H1 (cell line): ENCODE results near the gene NEDD4L. TPM values are rescaled to one million over a fixed set of nuclear protein-coding genes. Genes with fewer than 3 reads are reported as not detected.

Source experiments
- CTCF ChIA-PET: fragments of 300-600 bp; sonication (Branson Sonifier 250); formaldehyde crosslinking; loops from one replicate; lab custom pipeline; 2021; ENCODE audit not compliant: partially characterized antibody; lab: Charles Lee
- POLR2A ChIA-PET: fragments of 300-600 bp; sonication (Branson Sonifier 250); formaldehyde crosslinking; loops from one replicate; lab custom pipeline; 2021; ENCODE audit warnings: inconsistent platforms; ENCODE audit not compliant: partially characterized antibody; lab: Charles Lee
- DNase-seq, 2 experiments: peaks; one replicate each; pipeline versions ENCODE4 v3.0.0 to v3.0.0-alpha.2; 2010 to 2022; ENCODE audit warnings: low spot score in 2 of 2, low read depth in 1 of 2, mixed read lengths in 1 of 2
- FAIRE-seq: peaks from 2 replicates; lab custom pipeline; 2011; peaks lifted over from hg19 to GRCh38; lab: Jason Lieb, UNC
- H2AFZ ChIP-seq: 2 replicates; pipeline ENCODE4 v1.8.1; 2012; ENCODE audit warnings: low read length, inconsistent platforms
- H2AK5ac ChIP-seq: 2 replicates; pipeline ENCODE4 v1.6.1; 2013; ENCODE audit warnings: low read depth, low read length
- H2BK120ac ChIP-seq: replicated peaks from 2 replicates; pipeline ENCODE3; 2013; ENCODE audit warnings: low read depth, low read length, inconsistent platforms
- H2BK12ac ChIP-seq: 2 replicates; pipeline ENCODE4 v1.6.1; 2013; ENCODE audit warnings: low read depth, low read length
- H2BK15ac ChIP-seq: 2 replicates; pipeline ENCODE4 v1.6.1; 2013; ENCODE audit warnings: low read length
- H2BK20ac ChIP-seq: 2 replicates; pipeline ENCODE4 v1.6.1; 2013; ENCODE audit warnings: low read length
- H2BK5ac ChIP-seq: 2 replicates; pipeline ENCODE4 v1.6.1; 2013; ENCODE audit warnings: low read depth, low read length
- H3K14ac ChIP-seq: 2 replicates; pipeline ENCODE4 v1.6.1; 2013; ENCODE audit warnings: inconsistent platforms; ENCODE audit not compliant: insufficient read length
- H3K18ac ChIP-seq: 2 replicates; pipeline ENCODE4 v1.6.1; 2013; ENCODE audit warnings: low read length; ENCODE audit errors: extremely low read depth
- H3K23ac ChIP-seq: 2 replicates; pipeline ENCODE4 v1.6.1; 2013; ENCODE audit warnings: inconsistent platforms; ENCODE audit not compliant: insufficient read length
- H3K23me2 ChIP-seq: 2 replicates; pipeline ENCODE4 v1.6.1; 2013; ENCODE audit warnings: low read depth, low read length
- H3K27ac ChIP-seq: 2 replicates; pipeline ENCODE4 v1.6.1; 2011; ENCODE audit warnings: low read depth, low read length, inconsistent platforms
- H3K27me3 ChIP-seq, 4 experiments: replicated peaks in 1 of 4; 1 replicate in 1 of 4; 2 replicates in 3 of 4; pipeline versions ENCODE4 v1.6.1 to v1.8.1; 2011 to 2013; ENCODE audit warnings: low read length in 3 of 4, mild to moderate bottlenecking in 3 of 4, inconsistent platforms in 2 of 4, mixed read lengths in 2 of 4, moderate library complexity in 1 of 4; ENCODE audit not compliant: control insufficient read depth in 3 of 4, insufficient read depth in 3 of 4; ENCODE audit errors: extremely low read depth in 1 of 4
- H3K36me3 ChIP-seq, 4 experiments: 2 replicates each; pipeline versions ENCODE4 v1.6.1 to v1.8.1; 2011 to 2013; ENCODE audit warnings: mild to moderate bottlenecking in 4 of 4, low read length in 3 of 4, moderate library complexity in 2 of 4, control low read depth in 1 of 4, inconsistent platforms in 1 of 4; ENCODE audit not compliant: insufficient read depth in 4 of 4, control insufficient read depth in 2 of 4
- H3K4ac ChIP-seq: replicated peaks from 2 replicates; pipeline ENCODE3; 2013; ENCODE audit warnings: low read length, low read depth, mixed read lengths, inconsistent platforms; ENCODE audit not compliant: insufficient read length
- H3K4me1 ChIP-seq, 4 experiments: replicated peaks in 1 of 4; 1 replicate in 1 of 4; 2 replicates in 3 of 4; pipeline versions ENCODE4 v1.6.1 to v1.8.1; 2011 to 2013; ENCODE audit warnings: low read length in 3 of 4, inconsistent platforms in 2 of 4, mixed read lengths in 1 of 4; ENCODE audit not compliant: insufficient read depth in 4 of 4, control insufficient read depth in 3 of 4
- H3K4me2 ChIP-seq, 2 experiments: 2 replicates each; pipeline versions ENCODE4 v1.6.1 to v1.8.1; 2011 to 2013; ENCODE audit warnings: low read depth in 2 of 2, low read length in 2 of 2, control low read depth in 1 of 2, inconsistent platforms in 1 of 2, mild to moderate bottlenecking in 1 of 2; ENCODE audit not compliant: insufficient read depth in 1 of 2
- H3K4me3 ChIP-seq, 4 experiments: fragments of 200-600, 300-600 bp in 1 of 4; sonication (generic), shearing (Covaris generic), sonication (Bioruptor Twin) in 1 of 4; 2 replicates each; pipeline versions ENCODE4 v1.5.1 to v1.8.1; 2011 to 2016; ENCODE audit warnings: low read length in 4 of 4, low read depth in 3 of 4, control low read depth in 2 of 4, inconsistent platforms in 2 of 4, mild to moderate bottlenecking in 2 of 4, mixed read lengths in 1 of 4, moderate library complexity in 1 of 4; ENCODE audit not compliant: insufficient read depth in 2 of 4; ENCODE audit errors: extremely low read depth in 1 of 4
- H3K56ac ChIP-seq: replicated peaks from 2 replicates; pipeline ENCODE3; 2013; ENCODE audit warnings: low read depth, mild to moderate bottlenecking, mixed read lengths, low read length, inconsistent platforms; ENCODE audit not compliant: insufficient read length
- H3K79me1 ChIP-seq: 2 replicates; pipeline ENCODE4 v1.6.1; 2013; ENCODE audit warnings: low read depth, low read length, control low read depth
- H3K79me2 ChIP-seq, 2 experiments: 2 replicates each; pipeline versions ENCODE4 v1.6.1 to v1.8.1; 2012 to 2013; ENCODE audit warnings: low read length in 2 of 2, mild to moderate bottlenecking in 2 of 2, inconsistent platforms in 1 of 2; ENCODE audit not compliant: insufficient read depth in 2 of 2, control insufficient read depth in 1 of 2
- H3K9ac ChIP-seq, 4 experiments: replicated peaks in 1 of 4; 1 replicate in 1 of 4; 2 replicates in 3 of 4; pipeline versions ENCODE4 v1.6.1 to v1.8.1; 2011 to 2013; ENCODE audit warnings: low read depth in 3 of 4, low read length in 3 of 4, control low read depth in 2 of 4, mild to moderate bottlenecking in 2 of 4, moderate library complexity in 2 of 4, inconsistent platforms in 1 of 4; ENCODE audit errors: extremely low read depth in 1 of 4
- H3K9me3 ChIP-seq, 2 experiments: 2 replicates each; pipeline versions ENCODE4 v1.6.1 to v1.8.1; 2012 to 2013; ENCODE audit warnings: mild to moderate bottlenecking in 2 of 2, moderate library complexity in 2 of 2, control low read depth in 1 of 2, inconsistent platforms in 1 of 2, low read depth in 1 of 2, low read length in 1 of 2, mixed read lengths in 1 of 2; ENCODE audit not compliant: insufficient read depth in 2 of 2
- H4K20me1 ChIP-seq, 2 experiments: replicated peaks in 1 of 2; 2 replicates each; pipeline versions ENCODE3 to v1.8.1; 2011 to 2013; ENCODE audit warnings: inconsistent platforms in 2 of 2, low read length in 2 of 2, mild to moderate bottlenecking in 1 of 2; ENCODE audit not compliant: insufficient read depth in 2 of 2, control insufficient read depth in 1 of 2
- H4K5ac ChIP-seq: 2 replicates; pipeline ENCODE4 v1.6.1; 2013; ENCODE audit warnings: low read length, low read depth, mixed read lengths, inconsistent platforms; ENCODE audit not compliant: insufficient read length
- H4K8ac ChIP-seq: 2 replicates; pipeline ENCODE4 v1.8.0; 2013; ENCODE audit warnings: mild to moderate bottlenecking, moderate library complexity, low read length, inconsistent platforms; ENCODE audit not compliant: insufficient read depth; ENCODE audit errors: extremely low read depth
- H4K91ac ChIP-seq: replicated peaks from 2 replicates; pipeline ENCODE3; 2013; ENCODE audit warnings: low read length, mixed read lengths, inconsistent platforms; ENCODE audit not compliant: insufficient read length
- EP300 ChIP-seq, 2 experiments: IDR thresholded peaks; 1 replicate in 1 of 2; 2 replicates in 1 of 2; pipeline ENCODE4 v1.6.1; 2011 to 2012; ENCODE audit warnings: low read depth in 2 of 2, low read length in 2 of 2, mild to moderate bottlenecking in 2 of 2, borderline replicate concordance in 1 of 2, inconsistent platforms in 1 of 2, moderate library complexity in 1 of 2
- NRF1 ChIP-seq: IDR thresholded peaks from 2 replicates; pipeline ENCODE4 v1.6.1; 2011; ENCODE audit warnings: mild to moderate bottlenecking, low read depth, low read length, improper control_type of control experiment
- RXRA ChIP-seq: IDR thresholded peaks from 2 replicates; pipeline ENCODE4 v1.6.1; 2011; ENCODE audit warnings: low read depth, mild to moderate bottlenecking, low read length, moderate library complexity; ENCODE audit not compliant: insufficient read depth
- SAP30 ChIP-seq: fragments of 300-600 bp; sonication (generic); IDR thresholded peaks from 2 replicates; pipeline ENCODE4 v1.7.1; 2012; ENCODE audit warnings: low read length, moderate library complexity, mild to moderate bottlenecking, inconsistent platforms; ENCODE audit not compliant: insufficient read depth, insufficient replicate concordance
- YY1 ChIP-seq: IDR thresholded peaks from 2 replicates; pipeline ENCODE4 v1.6.1; 2011; ENCODE audit warnings: low read depth, mild to moderate bottlenecking, low read length
- WGBS, 2 experiments: shearing (Covaris generic) in 1 of 2; methylation state at CpG; one replicate each; pipeline versions ENCODE4 v1.1.6 to v1.1.7; 2013 to 2015; ENCODE audit warnings: low lambda C conversion rate in 2 of 2, mixed read lengths in 2 of 2, inconsistent platforms in 1 of 2, low coverage in 1 of 2, missing lambda C conversion rate in 1 of 2; ENCODE audit not compliant: insufficient replicate concordance in 2 of 2, insufficient coverage in 1 of 2, insufficient read length in 1 of 2; ENCODE audit errors: extremely low coverage in 1 of 2, missing lambda C conversion rate in 1 of 2; 5-methylcytosine and 5-hydroxymethylcytosine counted together
- polyA plus RNA-seq, 7 experiments: library from polyadenylated mRNA; depleted of rRNA in 3 of 7; stranded (reverse) in 5 of 7; unstranded in 2 of 7; fragments of >200 nt in 5 of 7; fragments of 200-250 nt in 2 of 7; gene quantifications; 1 replicate in 5 of 7; 2 replicates in 1 of 7; 4 replicates in 1 of 7; pipeline versions ENCODE4 v1.2.1 to v1.2.3, GENCODE V29; 2011 to 2013; ENCODE audit warnings: missing spikeins in 2 of 7, mixed read lengths in 2 of 7
- total RNA-seq: library from RNA; stranded (reverse); fragmentation: NEBNext Ultra II Directional; extraction: Animal tissue kit (Norgen Biotek cat#: 25700); gene quantifications from 2 replicates; pipeline ENCODE4 v1.2.1, GENCODE V29; 2021

The NEDD4L gene
- total and polyA plus RNA-seq, 2 of the 8 experiments (the other 6 are each of a cell fraction or from before 2014, with no cell fraction given), result 37.3 to 69.8 TPM

- Histone ChIP-seq H3K23me2 (no peaks in the 10 kb centered on the region), H4K91ac (no peak overlapping the region), H4K8ac (no peak overlapping the region), H3K27me3 (no peaks in the 10 kb centered on the region), H3K9me3 (no peaks in the 10 kb centered on the region), H3K4me2 (no peak overlapping the region), H2BK5ac (no peak overlapping the region), H3K4me3 (no peak overlapping the region), H3K79me1 (no peaks in the 10 kb centered on the region), H3K36me3 (no peaks in the 10 kb centered on the region), H3K56ac (no peak overlapping the region), H2BK20ac (no peak overlapping the region), H3K4ac (no peak overlapping the region), H2BK120ac (no peak overlapping the region), H2AFZ (no peak overlapping the region), H3K9ac (no peak overlapping the region), H4K20me1 (no peaks in the 10 kb centered on the region), H2BK12ac (no peak overlapping the region), H2BK15ac (no peak overlapping the region), H3K18ac (no peak overlapping the region), H3K79me2 (no peaks in the 10 kb centered on the region), H3K14ac (no peak overlapping the region), H2AK5ac (no peak overlapping the region), H3K23ac (no peak overlapping the region), H3K4me1 (0 out of 7 replicates have a peak, but pooled peaks cover 0 to 2% (median 0%) of the 10 kb centered on the region in 4 experiments), H3K27ac (no peak overlapping the region), H4K5ac (no peak overlapping the region)
- 83% methylated on average over 1 of the region's 1 CpG; no CpG with 5 or more reads in 1 of the 2 experiments for WGBS, 2 experiments
- ChIA-PET POLR2A (no interaction called here), CTCF (interaction anchor here (1.2 to 1.9 kb wide), 2 partner anchors 9 to 11 kb away, joined by 3 to 5 read pairs; no protein-coding TSS in a partner anchor)
- no peak for FAIRE-seq
- no peak for TF ChIP-seq NRF1
- no peak for TF ChIP-seq YY1
- TF ChIP-seq SAP30, result no peak
- TF ChIP-seq EP300 (IDR thresholded peaks at IDR 0.05; ENCODE audit: borderline replicate concordance in 1 of 2, low read depth in 2 of 2, low read length in 2 of 2), result no peak
- no peak for TF ChIP-seq RXRA
- no peak for DNase-seq
These were observed 45.6 kb upstream of the NEDD4L start for GRCh38 chr18:57998461-57998860.
